Activated CD4-positive, alpha-beta T cell treated with anti-CD3 and anti-CD28 coated beads for 4 hours (primary cell): ENCODE measurements around the gene POF1B.
A peak's percentile ranks its signal among the peaks of the same experiment; 100 is the strongest.
"Not testable (repeated sequence)": the region's sequence is repeated elsewhere in the genome, so short reads cannot be mapped to it uniquely, and the experiment has no call there.

Source experiments
- DNase-seq, 2 donors: peaks; one replicate each; pipeline ENCODE4 v3.0.0-alpha.2; 2020

POF1B gene, protein sequence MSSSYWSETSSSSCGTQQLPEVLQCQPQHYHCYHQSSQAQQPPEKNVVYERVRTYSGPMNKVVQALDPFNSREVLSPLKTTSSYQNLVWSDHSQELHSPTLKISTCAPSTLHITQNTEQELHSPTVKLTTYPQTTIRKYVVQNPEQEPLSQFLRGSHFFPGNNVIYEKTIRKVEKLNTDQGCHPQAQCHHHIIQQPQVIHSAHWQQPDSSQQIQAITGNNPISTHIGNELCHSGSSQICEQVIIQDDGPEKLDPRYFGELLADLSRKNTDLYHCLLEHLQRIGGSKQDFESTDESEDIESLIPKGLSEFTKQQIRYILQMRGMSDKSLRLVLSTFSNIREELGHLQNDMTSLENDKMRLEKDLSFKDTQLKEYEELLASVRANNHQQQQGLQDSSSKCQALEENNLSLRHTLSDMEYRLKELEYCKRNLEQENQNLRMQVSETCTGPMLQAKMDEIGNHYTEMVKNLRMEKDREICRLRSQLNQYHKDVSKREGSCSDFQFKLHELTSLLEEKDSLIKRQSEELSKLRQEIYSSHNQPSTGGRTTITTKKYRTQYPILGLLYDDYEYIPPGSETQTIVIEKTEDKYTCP

DNA sequence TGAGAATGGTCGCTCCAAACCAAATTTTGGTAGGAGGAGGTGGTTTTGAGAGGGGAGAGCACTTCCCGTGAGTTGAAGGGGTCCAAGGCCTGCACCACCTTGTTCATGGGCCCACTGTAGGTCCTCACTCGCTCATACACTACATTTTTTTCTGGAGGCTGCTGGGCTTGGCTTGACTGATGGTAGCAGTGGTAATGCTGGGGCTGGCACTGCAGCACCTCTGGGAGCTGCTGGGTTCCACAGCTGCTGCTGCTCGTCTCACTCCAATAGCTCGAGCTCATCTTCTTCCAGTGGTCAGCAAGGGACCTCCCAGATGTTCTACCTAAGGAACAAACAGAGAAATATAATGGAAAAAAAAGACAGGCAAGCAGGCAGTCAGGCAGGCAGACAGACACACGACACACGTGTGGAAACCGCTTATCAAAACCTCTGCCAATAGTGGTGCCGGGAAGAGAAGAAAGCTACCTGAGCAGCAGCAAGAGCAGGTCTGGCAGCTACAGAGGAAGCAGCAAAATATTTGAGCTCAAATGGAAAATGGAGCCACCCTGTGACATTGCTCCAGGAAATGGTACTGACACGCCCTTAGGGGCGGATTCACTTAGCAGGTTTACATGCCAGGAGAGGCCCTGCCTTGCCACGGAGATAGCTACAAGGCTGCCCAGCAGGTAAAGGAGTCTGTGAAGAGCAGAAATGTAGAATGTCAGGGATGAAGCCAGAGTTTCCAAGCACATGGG lies at the start of gene POF1B:
TSS of gene POF1B (minus strand) at position 492 of the 734 bp plus-strand sequence. CDS start at position 281, 211 bp downstream.
- DNase-seq, result no peak

DNA sequence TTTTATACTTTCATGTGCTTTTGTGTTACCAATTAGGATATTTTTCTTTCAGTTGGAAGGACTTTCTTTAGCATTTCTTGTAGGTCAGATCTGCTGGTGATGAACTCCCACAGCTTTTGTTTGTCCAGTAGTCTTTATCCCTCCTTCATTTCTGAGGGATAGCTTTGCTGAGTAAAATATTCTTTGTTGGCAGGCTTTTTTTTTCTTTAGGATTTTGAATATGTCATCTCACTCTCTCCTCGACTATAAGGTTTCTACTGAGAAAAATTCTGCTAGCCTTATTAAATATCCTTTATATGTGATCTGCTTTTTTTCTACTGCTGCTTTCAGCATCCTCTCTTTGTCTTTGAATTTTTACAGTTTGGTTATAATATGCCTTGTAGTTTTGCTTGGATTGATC lies 49.6 kb upstream of the POF1B start:
- DNase-seq, result no peak

DNA sequence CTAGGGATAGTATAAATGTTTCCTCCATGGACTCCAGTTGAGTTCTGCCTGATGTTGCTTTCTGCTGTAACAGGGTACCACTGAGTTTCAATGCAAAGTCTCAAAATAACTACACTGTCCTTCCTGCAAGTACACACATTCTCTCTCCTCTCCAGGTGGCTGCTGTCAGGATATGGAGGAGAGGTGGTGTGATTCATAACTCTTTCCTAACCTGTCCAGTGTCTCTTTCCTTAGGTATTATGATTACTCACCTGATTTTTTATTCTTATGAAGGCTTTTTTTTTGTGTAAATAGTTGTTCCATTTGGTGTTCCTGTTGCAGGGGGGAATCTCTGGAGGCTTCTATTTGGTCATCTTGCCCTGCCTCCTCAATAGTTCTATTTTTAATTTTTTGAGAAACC lies 39.8 kb upstream of the POF1B start:
- DNase-seq, result no peak

- DNase-seq, result no peak
Measured at GRCh38 chrX:85391878-85392238, 12.4 kb upstream of the POF1B start.

DNA sequence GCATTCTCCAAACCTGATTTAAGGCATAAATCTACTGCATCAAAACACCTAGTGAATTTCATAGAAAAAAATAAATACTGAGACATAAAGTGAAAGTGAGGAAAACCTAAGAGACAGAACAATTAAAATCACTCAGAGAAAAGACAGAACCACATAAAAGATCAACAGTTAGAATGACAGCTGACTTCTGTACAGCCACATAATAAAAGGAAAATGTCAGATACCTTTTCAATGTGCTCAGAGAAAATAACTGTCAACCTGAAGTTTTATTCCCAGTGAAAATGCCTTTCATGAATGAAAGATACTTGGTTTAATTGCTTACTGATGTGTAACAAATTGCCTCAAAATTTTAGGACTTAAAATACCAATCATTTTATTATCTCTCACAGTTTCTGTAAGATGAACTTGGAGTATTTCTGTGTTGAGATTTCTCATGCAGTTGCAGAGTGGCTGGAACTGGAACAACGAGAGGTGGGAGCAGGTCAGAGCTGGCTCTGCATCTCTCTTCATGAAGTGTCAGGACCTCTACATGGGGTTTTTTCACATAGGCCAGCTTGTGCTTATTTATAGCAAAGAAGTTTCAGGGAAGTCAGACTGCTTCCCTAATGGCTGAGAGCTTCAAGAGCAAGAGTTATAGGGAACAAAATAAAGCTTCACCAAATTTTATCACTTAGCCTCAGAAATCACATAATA lies 11.9 kb upstream of the POF1B start:
- no peak for DNase-seq

GRCh38 chrX:85381602-85382001 lies 2.1 kb upstream of the POF1B start:
- DNase-seq, result no peak

GRCh38 chrX:85378461-85378860 lies 1.0 kb downstream of the POF1B start:
- DNase-seq, result no peak

- no peak for DNase-seq
Measured at GRCh38 chrX:85375333-85375738, 4.1 kb downstream of the POF1B start.

- DNase-seq, result no peak
Measured at GRCh38 chrX:85365370-85365995, 14.0 kb downstream of the POF1B start.

GRCh38 chrX:85359051-85359450 lies 20.4 kb downstream of the POF1B start:
- no peak for DNase-seq

- DNase-seq, result no peak
Measured at GRCh38 chrX:85345523-85345922, 33.9 kb downstream of the POF1B start.

DNA sequence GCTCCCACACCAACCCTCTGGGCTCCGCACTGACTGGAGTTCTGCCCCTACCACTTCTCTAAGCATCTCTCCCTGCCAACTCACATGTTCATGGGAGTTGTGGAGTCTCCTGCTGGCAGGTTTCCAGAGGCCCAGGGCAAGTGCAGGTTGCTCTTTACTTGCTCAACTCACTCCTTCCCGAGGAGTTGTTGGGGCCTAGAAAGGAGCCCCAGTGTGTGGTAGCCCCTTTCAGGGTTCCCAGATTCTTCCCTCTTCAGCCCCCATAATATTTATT lies 52.5 kb downstream of the POF1B start:
- no peak for DNase-seq

DNA sequence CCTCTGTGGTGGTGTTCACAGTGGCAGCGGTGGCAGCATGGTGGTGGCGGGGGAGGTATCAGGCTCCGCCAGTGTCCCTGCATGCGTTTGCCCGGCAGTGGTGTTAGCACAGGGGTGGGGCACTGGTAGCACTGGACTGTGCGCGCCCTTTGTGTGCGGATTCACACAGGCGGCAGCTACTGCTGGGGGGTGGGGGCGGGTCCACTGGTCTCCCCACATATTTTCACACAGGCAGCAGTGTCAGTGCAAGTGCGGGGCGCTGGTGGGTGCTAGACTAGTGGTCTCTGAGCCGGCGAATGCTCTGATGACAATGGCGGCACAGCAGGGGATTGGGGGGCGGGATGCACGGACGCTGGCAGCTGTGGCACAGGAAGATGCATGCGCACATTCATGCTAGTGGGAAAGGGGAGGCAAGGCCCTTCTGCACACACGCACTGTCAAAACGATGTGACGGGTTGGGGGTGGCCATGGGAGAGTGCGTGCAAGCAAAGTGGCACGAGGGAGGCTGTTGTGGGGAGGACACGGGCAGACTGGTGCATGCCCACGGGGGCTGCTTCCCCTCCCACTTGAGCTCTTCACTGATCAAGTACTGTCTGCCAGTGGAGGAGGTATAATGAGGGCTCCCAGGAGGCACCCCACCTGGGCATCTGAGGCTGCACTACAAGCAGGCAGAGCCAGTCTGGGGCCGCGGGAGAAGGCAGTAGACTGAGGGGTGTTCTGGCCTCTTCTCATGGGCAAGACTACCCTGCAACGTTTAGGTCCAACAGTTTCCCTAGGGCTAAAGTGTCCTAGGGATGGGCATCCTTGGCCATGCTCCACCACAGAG lies 53.0 kb downstream of the POF1B start:
- no peak for DNase-seq

GRCh38 chrX:85311348-85311747 lies 68.1 kb downstream of the POF1B start:
- DNase-seq, result not testable (repeated sequence)

- DNase-seq, result no peak
Measured at GRCh38 chrX:85309717-85310116, 69.7 kb downstream of the POF1B start.

DNA sequence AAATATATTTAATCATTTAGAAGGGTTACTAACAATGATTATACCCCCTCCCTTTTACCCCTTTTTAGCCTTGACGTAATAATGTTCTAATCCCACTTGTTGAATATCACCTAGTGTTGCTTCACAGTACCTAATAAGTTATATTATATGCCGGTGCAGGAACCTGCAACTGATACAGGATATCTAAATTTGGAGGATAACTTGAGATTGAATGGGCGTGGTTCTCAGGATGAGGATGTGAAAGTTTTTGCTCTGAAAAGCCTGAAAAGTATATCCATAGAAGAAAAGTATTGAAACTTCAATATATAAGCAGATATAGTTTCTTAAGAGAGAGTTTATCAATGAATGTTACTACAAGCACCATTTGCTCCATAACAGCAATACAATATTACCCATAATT lies 75.9 kb downstream of the POF1B start:
- DNase-seq, result no peak

DNA sequence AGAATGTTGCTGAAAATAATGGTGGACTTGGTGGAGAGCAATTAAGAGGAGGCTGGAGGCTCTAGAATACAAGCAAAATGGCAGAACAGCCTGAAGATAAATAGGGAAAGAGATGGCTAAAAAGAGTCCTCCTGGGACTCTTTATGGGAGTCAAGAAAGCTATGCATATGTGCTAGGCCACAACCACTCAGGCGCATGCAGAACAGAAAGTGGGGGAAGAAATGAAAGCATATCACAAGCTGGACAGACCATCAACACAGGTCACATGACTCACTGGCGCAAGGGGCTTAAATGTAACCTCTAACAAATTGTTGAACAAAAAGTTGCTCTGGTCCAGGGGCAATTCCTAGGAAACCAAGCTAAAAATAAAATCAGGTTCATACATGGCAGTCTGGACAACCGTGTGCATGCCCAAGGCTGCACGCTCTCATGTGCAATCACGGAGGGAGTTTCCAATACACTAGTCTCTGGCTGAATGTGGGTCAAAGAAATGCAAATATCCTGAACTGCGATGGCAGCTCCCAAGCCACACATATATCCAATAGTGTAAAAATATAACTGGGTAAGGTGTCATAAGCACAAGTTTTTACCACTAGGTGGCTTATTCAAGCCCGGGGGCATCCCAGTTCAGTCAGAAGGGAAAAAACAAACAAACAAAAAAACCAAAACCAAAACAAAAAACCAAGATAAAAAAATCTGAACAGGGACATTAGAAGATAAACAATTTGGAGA lies 90.3 kb downstream of the POF1B start:
- no peak for DNase-seq

DNA sequence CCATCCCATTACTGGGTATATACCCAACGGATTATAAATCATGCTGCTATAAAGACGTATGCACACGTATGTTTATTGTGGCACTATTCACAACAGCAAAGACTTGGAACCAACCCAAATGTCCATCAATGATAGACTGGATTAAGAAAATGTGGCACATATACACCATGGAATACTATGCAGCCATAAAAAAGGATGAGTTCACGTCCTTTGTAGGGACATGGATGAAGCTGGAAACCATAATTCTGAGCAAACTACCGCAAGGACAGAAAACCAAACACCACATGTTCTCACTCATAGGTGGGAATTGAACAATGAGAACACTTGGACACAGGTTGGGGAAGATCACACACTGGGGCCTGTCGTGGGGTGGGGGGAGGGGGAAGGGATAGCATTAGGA lies 94.2 kb downstream of the POF1B start:
- not testable (repeated sequence) for DNase-seq

- no peak for DNase-seq
Measured at GRCh38 chrX:85244450-85245211, 134.8 kb downstream of the POF1B start.

- peak in 1 of 2 donors; percentile 9 for DNase-seq
Measured at GRCh38 chrX:85243761-85244449, 135.6 kb downstream of the POF1B start, which contains the start of the genes SATL1 and ZNF711. SATL1 (minus strand) TSS chrX:85243779; CDS start chrX:85108968, 134,811 bp downstream. ZNF711 (plus strand) TSS chrX:85243991; CDS start chrX:85247573, 3,582 bp downstream.
